ENCODE results near the gene PPFIBP2.

- no peak for TF ChIP-seq YY1 (IDR thresholded peaks at IDR 0.05; ENCODE audit: insufficient read depth, insufficient read length)
- no peak for TF ChIP-seq SUZ12 (IDR thresholded peaks at IDR 0.05; ENCODE audit: extremely low read depth, insufficient read depth, insufficient read length)
These were observed 73.9 kb downstream of the PPFIBP2 start for GRCh38 chr11:7587712-7588111.

All from NT2/D1 (cell line).